NB4 (cell line): Measurements from ENCODE around the gene CNTNAP2.

Experiments
- DNase-seq: peaks from one replicate; pipeline ENCODE4 v3.0.0; 2010; ENCODE audit warnings: low read depth
- H3K4me3 ChIP-seq: one replicate; pipeline ENCODE4 v1.5.1; 2011; ENCODE audit warnings: mild to moderate bottlenecking, low read depth, low read length, moderate library complexity
- MYC ChIP-seq: IDR thresholded peaks from 2 replicates; pipeline ENCODE4 v1.6.1; 2011; ENCODE audit warnings: low read depth, low read length
- POLR2A ChIP-seq: IDR thresholded peaks from 2 replicates; pipeline ENCODE4 v1.6.1; 2011; ENCODE audit warnings: mild to moderate bottlenecking; ENCODE audit not compliant: insufficient read length; ENCODE audit errors: extremely low read depth
- TF ChIP-seq, protein P1 (sequence below): IDR thresholded peaks from one replicate; pipeline ENCODE4 v1.5.1; 2012; ENCODE audit warnings: low read depth, low read length
- TF ChIP-seq, protein P2 (sequence below): IDR thresholded peaks from 2 replicates; pipeline ENCODE4 v1.6.1; 2011; ENCODE audit warnings: low read depth, low read length

CNTNAP2 gene

GRCh38 chr7:146094356-146094755 is 22.2 kb upstream of the CNTNAP2 start:
- no peak for TF ChIP-seq MYC
- TF ChIP-seq, protein P1, sequence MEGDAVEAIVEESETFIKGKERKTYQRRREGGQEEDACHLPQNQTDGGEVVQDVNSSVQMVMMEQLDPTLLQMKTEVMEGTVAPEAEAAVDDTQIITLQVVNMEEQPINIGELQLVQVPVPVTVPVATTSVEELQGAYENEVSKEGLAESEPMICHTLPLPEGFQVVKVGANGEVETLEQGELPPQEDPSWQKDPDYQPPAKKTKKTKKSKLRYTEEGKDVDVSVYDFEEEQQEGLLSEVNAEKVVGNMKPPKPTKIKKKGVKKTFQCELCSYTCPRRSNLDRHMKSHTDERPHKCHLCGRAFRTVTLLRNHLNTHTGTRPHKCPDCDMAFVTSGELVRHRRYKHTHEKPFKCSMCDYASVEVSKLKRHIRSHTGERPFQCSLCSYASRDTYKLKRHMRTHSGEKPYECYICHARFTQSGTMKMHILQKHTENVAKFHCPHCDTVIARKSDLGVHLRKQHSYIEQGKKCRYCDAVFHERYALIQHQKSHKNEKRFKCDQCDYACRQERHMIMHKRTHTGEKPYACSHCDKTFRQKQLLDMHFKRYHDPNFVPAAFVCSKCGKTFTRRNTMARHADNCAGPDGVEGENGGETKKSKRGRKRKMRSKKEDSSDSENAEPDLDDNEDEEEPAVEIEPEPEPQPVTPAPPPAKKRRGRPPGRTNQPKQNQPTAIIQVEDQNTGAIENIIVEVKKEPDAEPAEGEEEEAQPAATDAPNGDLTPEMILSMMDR = no peak
- no peak for TF ChIP-seq POLR2A
- TF ChIP-seq, protein P2, sequence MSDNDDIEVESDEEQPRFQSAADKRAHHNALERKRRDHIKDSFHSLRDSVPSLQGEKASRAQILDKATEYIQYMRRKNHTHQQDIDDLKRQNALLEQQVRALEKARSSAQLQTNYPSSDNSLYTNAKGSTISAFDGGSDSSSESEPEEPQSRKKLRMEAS = no peak
- no peak overlapping the region for H3K4me3 ChIP-seq
- no peak for DNase-seq

GRCh38 chr7:146096994-146097393 is 19.6 kb upstream of the CNTNAP2 start:
- no peak overlapping the region for H3K4me3 ChIP-seq
- TF ChIP-seq, protein P1 = peak; percentile 27
- no peak for TF ChIP-seq POLR2A
- DNase-seq = peak; percentile 30

- DNase-seq = no peak
- H3K4me3 ChIP-seq = no peak overlapping the region
- TF ChIP-seq POLR2A (no peak), MYC (no peak)
- TF ChIP-seq, protein P2 = no peak
- TF ChIP-seq, protein P1 = no peak
These were observed 10.3 kb upstream of the CNTNAP2 start for GRCh38 chr7:146106319-146106718.

DNA sequence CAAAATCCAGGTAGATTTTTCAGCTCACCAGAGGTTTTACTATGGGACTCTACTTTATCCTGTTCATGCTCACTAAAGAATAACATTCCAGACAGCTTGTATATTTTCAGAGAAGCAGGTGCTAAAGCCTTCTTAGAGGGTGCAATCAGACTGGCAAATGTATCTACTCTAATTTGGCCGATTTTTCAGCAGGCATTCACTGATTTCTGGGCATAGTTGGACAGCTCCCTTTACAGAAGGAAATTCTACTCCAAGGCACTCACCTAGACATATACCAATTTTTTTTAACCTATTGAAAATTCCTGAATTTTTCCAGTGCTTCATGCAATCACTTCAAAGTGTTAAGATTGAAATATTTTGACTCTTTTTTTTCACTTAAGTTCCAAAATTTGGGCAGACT is 3.8 kb upstream of the CNTNAP2 start:
- DNase-seq = no peak
- TF ChIP-seq, protein P1 = no peak
- TF ChIP-seq, protein P2 = no peak
- TF ChIP-seq MYC (no peak), POLR2A (no peak)
- no peak overlapping the region for H3K4me3 ChIP-seq

GRCh38 chr7:146115548-146115850 is 1.1 kb upstream of the CNTNAP2 start:
- DNase-seq = no peak
- H3K4me3 ChIP-seq = no peak overlapping the region
- TF ChIP-seq MYC (no peak), POLR2A (no peak)
- TF ChIP-seq, protein P1 = no peak
- TF ChIP-seq, protein P2 = no peak

DNA sequence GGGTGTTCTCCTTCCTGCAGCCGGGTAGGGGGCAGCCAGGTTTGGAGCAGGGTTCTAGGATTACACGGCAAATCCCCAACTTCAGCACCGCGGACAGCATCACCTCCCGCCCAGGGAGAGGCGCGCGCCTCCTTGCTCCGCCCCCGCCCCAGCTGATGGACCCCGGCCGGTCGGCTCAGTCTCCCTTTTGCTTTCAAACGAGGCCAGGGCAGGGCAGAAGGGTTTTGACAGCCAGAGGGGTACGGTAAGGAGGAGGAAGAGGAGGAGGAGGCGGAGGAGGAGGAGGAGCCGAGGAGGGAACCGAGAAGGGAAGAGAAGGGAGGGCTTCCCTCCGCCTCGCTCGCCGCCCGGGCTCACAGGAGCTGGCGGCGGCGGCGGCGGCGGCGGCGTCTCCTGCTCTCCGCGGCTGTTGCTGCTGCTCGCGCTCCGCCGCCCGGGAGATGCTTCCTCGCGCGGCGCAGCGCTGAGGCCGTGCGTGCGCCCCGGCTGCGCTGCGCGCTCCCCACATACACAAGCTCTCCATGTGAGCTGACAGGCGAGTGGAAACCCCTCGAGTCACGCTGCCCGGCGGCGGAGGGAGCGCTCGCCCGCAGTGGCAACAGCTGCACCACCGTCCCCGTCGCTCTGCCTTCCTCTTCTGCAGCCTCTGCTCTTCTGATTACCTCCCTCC is 615 bp upstream of the CNTNAP2 start:
- TF ChIP-seq, protein P1 = no peak
- no peak for TF ChIP-seq MYC
- no peak for TF ChIP-seq POLR2A
- TF ChIP-seq, protein P2 = no peak
- peak; percentile 72 for DNase-seq
- no peak overlapping the region for H3K4me3 ChIP-seq
